GM18508 (cell line): ENCODE data around the gene BPI.
"Not testable (repeated sequence)": the region's sequence is repeated elsewhere in the genome, so short reads cannot be mapped to it uniquely, and the experiment has no call there.

Experiments used
- ATAC-seq: cut with Tn5 transposase; IDR thresholded peaks from one replicate; pipeline ENCODE4 v1.9.1; 2021; ENCODE audit warnings: moderate number of reproducible peaks; ENCODE audit not compliant: insufficient read depth, unreplicated experiment

Gene BPI

GRCh38 chr20:38303908-38304379 lies at the start of gene BPI:
BPI (plus strand) TSS chr20:38304156; CDS start chr20:38304224, 68 bp downstream.
- no peak for ATAC-seq

- not testable (repeated sequence) for ATAC-seq
Measured at GRCh38 chr20:38254621-38255020, 49.3 kb upstream of the BPI start.

- ATAC-seq: no peak
Measured at GRCh38 chr20:38255393-38255792, 48.6 kb upstream of the BPI start.

- no peak for ATAC-seq
Measured at GRCh38 chr20:38256021-38256420, 47.9 kb upstream of the BPI start.

- no peak for ATAC-seq
Measured at GRCh38 chr20:38256966-38257365, 47.0 kb upstream of the BPI start.

GRCh38 chr20:38258545-38259215 lies 45.3 kb upstream of the BPI start:
- no peak for ATAC-seq

- ATAC-seq: no peak
Measured at GRCh38 chr20:38260025-38260377, 44.0 kb upstream of the BPI start.

GRCh38 chr20:38260378-38261053 lies 43.4 kb upstream of the BPI start, which contains the start of gene KIAA1755:
KIAA1755 (minus strand) TSS chr20:38260735; CDS start chr20:38260500, 235 bp downstream.
- ATAC-seq: no peak

GRCh38 chr20:38261054-38261390 lies 42.9 kb upstream of the BPI start:
- ATAC-seq: no peak

GRCh38 chr20:38262931-38263330 lies 41.0 kb upstream of the BPI start:
- ATAC-seq: no peak

- ATAC-seq: no peak
Measured at GRCh38 chr20:38266426-38266825, 37.5 kb upstream of the BPI start.

- no peak for ATAC-seq
Measured at GRCh38 chr20:38267296-38267695, 36.7 kb upstream of the BPI start.

GRCh38 chr20:38267901-38268514 lies 35.9 kb upstream of the BPI start:
- ATAC-seq: no peak

- ATAC-seq: no peak
Measured at GRCh38 chr20:38269040-38269439, 34.9 kb upstream of the BPI start.

GRCh38 chr20:38269715-38270114 lies 34.2 kb upstream of the BPI start:
- no peak for ATAC-seq

- ATAC-seq: no peak
Measured at GRCh38 chr20:38270869-38271605, 32.9 kb upstream of the BPI start.

GRCh38 chr20:38271608-38272120 lies 32.3 kb upstream of the BPI start:
- no peak for ATAC-seq

- ATAC-seq: no peak
Measured at GRCh38 chr20:38272398-38272797, 31.6 kb upstream of the BPI start.

- no peak for ATAC-seq
Measured at GRCh38 chr20:38272961-38273360, 31.0 kb upstream of the BPI start.

GRCh38 chr20:38275815-38276550 lies 28.0 kb upstream of the BPI start:
- ATAC-seq: no peak
